HG03571 (cell line): Measurements from ENCODE around the gene LMOD2.
A peak's percentile ranks its signal among the peaks of the same experiment; 100 is the strongest.
"Not testable (repeated sequence)": the region's sequence is repeated elsewhere in the genome, so short reads cannot be mapped to it uniquely, and the experiment has no call there.

Source experiments
- ATAC-seq: cut with Tn5 transposase; IDR thresholded peaks from one replicate; pipeline ENCODE4 v1.9.1; 2021; ENCODE audit not compliant: unreplicated experiment

The LMOD2 gene

GRCh38 chr7:123655614-123656013 lies at the start of gene LMOD2:
TSS of gene LMOD2 (plus strand) at chr7:123655866. CDS start at chr7:123655964, 98 bp downstream.
- no peak for ATAC-seq

- no peak for ATAC-seq
Measured at GRCh38 chr7:123607423-123607975, 48.2 kb upstream of the LMOD2 start.

GRCh38 chr7:123608991-123609882 lies 46.4 kb upstream of the LMOD2 start:
- ATAC-seq = no peak

GRCh38 chr7:123609883-123610239 lies 45.8 kb upstream of the LMOD2 start:
- no peak for ATAC-seq

- no peak for ATAC-seq
Measured at GRCh38 chr7:123612024-123612423, 43.6 kb upstream of the LMOD2 start.

- no peak for ATAC-seq
Measured at GRCh38 chr7:123615344-123615743, 40.3 kb upstream of the LMOD2 start.

- ATAC-seq = no peak
Measured at GRCh38 chr7:123616223-123616622, 39.4 kb upstream of the LMOD2 start.

GRCh38 chr7:123621707-123622106 lies 34.0 kb upstream of the LMOD2 start:
- no peak for ATAC-seq

- no peak for ATAC-seq
Measured at GRCh38 chr7:123622660-123623386, 32.8 kb upstream of the LMOD2 start.

GRCh38 chr7:123624527-123625183 lies 31.0 kb upstream of the LMOD2 start:
- ATAC-seq = peak; percentile 88

GRCh38 chr7:123625254-123625653 lies 30.4 kb upstream of the LMOD2 start:
- no peak for ATAC-seq

- no peak for ATAC-seq
Measured at GRCh38 chr7:123627851-123628250, 27.8 kb upstream of the LMOD2 start.

GRCh38 chr7:123628829-123629228 lies 26.8 kb upstream of the LMOD2 start:
- no peak for ATAC-seq

GRCh38 chr7:123629281-123629680 lies 26.4 kb upstream of the LMOD2 start:
- ATAC-seq = no peak

- no peak for ATAC-seq
Measured at GRCh38 chr7:123632808-123633207, 22.9 kb upstream of the LMOD2 start.

- no peak for ATAC-seq
Measured at GRCh38 chr7:123633553-123633952, 22.1 kb upstream of the LMOD2 start.

GRCh38 chr7:123634011-123634573 lies 21.6 kb upstream of the LMOD2 start:
- ATAC-seq = not testable (repeated sequence)

GRCh38 chr7:123635551-123636359 lies 19.9 kb upstream of the LMOD2 start:
- ATAC-seq = peak; percentile 56

- no peak for ATAC-seq
Measured at GRCh38 chr7:123637203-123637602, 18.5 kb upstream of the LMOD2 start.

- ATAC-seq = no peak
Measured at GRCh38 chr7:123637878-123638277, 17.8 kb upstream of the LMOD2 start.
